Measurements from ENCODE around the gene RNPEPL1. TPM values are rescaled to one million over a fixed set of nuclear protein-coding genes. Genes with fewer than 3 reads are reported as not detected.

The RNPEPL1 gene, protein sequence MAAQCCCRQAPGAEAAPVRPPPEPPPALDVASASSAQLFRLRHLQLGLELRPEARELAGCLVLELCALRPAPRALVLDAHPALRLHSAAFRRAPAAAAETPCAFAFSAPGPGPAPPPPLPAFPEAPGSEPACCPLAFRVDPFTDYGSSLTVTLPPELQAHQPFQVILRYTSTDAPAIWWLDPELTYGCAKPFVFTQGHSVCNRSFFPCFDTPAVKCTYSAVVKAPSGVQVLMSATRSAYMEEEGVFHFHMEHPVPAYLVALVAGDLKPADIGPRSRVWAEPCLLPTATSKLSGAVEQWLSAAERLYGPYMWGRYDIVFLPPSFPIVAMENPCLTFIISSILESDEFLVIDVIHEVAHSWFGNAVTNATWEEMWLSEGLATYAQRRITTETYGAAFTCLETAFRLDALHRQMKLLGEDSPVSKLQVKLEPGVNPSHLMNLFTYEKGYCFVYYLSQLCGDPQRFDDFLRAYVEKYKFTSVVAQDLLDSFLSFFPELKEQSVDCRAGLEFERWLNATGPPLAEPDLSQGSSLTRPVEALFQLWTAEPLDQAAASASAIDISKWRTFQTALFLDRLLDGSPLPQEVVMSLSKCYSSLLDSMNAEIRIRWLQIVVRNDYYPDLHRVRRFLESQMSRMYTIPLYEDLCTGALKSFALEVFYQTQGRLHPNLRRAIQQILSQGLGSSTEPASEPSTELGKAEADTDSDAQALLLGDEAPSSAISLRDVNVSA
- 15.2 TPM for polyA plus RNA-seq (2013, experiment 1 of 2)
- polyA plus RNA-seq (2013, experiment 2 of 2), result 15.3 TPM

DNA sequence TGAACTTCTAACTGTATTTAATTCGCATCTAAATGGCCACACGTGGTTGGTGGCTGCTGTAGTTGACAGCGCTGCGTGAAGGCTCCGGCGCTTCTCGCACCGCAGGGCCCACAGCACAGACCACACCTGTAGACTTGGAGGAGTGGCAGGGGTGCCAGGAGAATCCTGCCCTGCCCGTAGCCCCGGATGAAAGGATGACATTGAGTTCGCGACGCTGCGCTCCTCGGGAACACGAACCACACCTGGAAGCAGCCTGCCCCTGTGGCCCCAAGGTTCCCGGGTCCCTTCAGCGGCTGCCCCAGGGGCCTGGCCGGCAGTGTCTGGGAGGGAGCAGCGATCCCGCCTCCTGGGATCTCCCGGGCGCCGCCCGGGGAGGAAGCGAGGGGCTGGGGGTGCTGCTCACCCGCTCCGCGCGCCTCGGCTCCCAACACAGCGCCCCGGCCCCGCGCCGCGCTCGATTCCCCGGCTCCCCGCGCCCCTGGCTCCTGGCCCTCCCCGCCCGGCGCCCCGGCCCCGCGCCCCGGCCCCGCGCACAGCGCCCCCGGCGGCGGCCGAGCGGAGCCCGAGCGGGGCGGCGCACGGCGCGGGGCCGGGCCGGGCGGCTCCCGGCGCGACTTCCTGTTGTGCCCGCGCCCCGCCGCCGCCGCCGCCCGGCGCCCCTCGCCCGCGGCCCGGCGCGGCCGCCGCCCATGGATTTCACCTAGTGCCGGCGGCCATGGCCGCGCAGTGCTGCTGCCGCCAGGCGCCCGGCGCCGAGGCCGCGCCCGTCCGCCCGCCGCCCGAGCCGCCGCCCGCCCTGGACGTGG, at the start of gene RNPEPL1:
RNPEPL1 (plus strand) TSS at position 613 of the 806 bp plus-strand sequence; CDS start at position 716, 103 bp downstream.
- DNase-seq (ENCODE audit: low spot score), result no peak
- H2AK5ac ChIP-seq (ENCODE audit: low read depth, low read length), result peak within 1 kb of the TSS; percentile 98

DNA sequence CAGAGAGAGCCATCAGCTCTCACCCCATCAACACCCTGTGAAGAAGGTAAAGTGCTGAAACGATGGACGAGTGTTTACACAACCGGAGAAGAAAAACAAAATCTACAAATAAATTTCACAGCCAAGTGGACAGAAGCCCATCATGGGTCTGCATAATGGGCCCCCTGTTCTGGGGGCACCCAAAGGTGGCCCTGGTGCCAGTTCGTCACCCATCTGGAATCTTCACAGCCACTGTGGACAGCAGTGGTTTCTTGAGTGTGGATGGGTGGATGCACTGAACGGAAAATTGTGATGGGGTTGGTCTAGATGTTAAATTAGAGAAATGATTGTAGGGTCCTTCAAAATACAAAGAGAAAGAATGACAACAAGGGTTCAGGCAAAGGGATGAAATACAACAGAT, 49.3 kb upstream of the RNPEPL1 start:
- no CpG with 5 or more reads among the region's 5 CpGs for WGBS, 2 donors (ENCODE audit: extremely low coverage in 2 of 2, insufficient read length in 2 of 2, insufficient replicate concordance in 1 of 2)

More for the DNA sequence above, at the start of gene RNPEPL1:
- Histone ChIP-seq H3K36me3 (replicated peaks in 1 of 2; ENCODE audit: control insufficient read depth in 2 of 2, insufficient read depth in 2 of 2, low read length in 2 of 2) (peaks cover 0 to 4% of the 10 kb centered on the region in 2 donors), H3K18ac (ENCODE audit: low read length) (peak within 1 kb of the TSS; percentile 91), H3K14ac (ENCODE audit: low read length) (peak within 1 kb of the TSS; percentile 71), H2BK12ac (ENCODE audit: low read length) (peak within 1 kb of the TSS; percentile 94), H3K27ac (replicated peaks; ENCODE audit: low read length) (no peak within 1 kb of the TSS), H3K9me3 (replicated peaks in 1 of 2; ENCODE audit: control insufficient read depth in 2 of 2, insufficient read depth in 1 of 2, low read depth in 1 of 2, low read length in 2 of 2) (peaks cover 0 to 4% of the 10 kb centered on the region in 2 donors), H2AFZ (ENCODE audit: low read length) (peak within 1 kb of the TSS; percentile 97), H3K4me2 (ENCODE audit: insufficient read depth, low read length, poor library complexity, severe bottlenecking) (peak within 1 kb of the TSS; percentile 94), H2BK5ac (ENCODE audit: low read length) (peak within 1 kb of the TSS; percentile 39), H2BK15ac (ENCODE audit: low read length) (peak within 1 kb of the TSS; percentile 97), H3K27me3 (ENCODE audit: control insufficient read depth in 3 of 3, insufficient read depth in 3 of 3, low read depth in 1 of 3, low read length in 3 of 3) (peaks cover 0 to 32% (median 16%) of the 10 kb centered on the region in 3 experiments), H3K9ac (ENCODE audit: low read depth, low read length, poor library complexity) (peak within 1 kb of the TSS; percentile 92), H4K8ac (ENCODE audit: low read depth, low read length) (peak within 1 kb of the TSS; percentile 43), H4K91ac (ENCODE audit: low read depth, low read length, poor library complexity) (peak within 1 kb of the TSS; percentile 5), H3K4ac (ENCODE audit: low read length) (peak within 1 kb of the TSS; percentile 53), H3K4me3 (ENCODE audit: low read length in 2 of 2) (peak within 1 kb of the TSS; percentile 57 to 90), H3K79me1 (ENCODE audit: low read depth, low read length) (peaks cover 2% of the 10 kb centered on the region), H3K4me1 (ENCODE audit: control insufficient read depth in 2 of 2, insufficient read depth in 1 of 2, low read depth in 1 of 2, low read length in 2 of 2) (peaks cover 25% of the 10 kb centered on the region in 2 donors), H2BK120ac (ENCODE audit: low read depth, low read length) (peak within 1 kb of the TSS; percentile 74), H3K23ac (ENCODE audit: low read depth, low read length, poor library complexity) (peak within 1 kb of the TSS; percentile 93)
- WGBS, 2 donors (ENCODE audit: extremely low coverage in 2 of 2, insufficient read length in 2 of 2, insufficient replicate concordance in 1 of 2), result no CpG with 5 or more reads among the region's 106 CpGs

DNA sequence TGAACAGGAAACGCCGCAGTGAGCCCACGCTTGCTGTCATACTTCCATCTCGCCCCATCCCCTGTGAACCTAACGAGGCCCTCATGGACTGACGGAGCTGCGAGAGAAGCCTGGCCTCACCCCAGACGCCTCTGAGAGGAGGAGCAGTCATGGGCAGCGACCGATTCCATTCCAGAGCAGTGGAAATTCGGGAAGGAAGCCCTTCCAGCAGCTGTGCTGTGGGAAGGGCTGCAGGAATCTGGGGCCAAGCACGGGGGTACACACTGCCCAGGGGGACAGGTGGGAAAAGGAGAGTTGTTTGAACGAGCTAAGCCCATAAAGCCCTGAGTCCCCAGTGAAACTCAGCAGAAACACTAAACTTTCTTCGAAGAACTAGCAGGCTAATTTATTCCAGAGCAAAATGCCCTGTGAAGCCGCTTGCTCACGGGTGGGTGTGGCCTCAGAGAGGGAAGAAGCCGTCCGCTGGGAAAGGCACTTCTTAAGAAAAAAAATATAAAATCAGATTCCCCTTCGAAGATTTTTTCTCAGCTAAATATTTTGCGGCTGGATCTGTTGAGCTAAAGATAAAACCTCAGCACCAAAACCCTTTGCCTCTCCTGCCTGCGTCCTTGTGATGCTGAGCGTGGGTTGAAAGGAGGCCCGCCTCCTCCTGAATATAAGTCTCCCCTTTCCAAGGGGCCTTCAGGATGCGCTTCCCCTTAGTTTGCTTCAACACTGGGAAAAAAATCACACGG, 48.7 kb upstream of the RNPEPL1 start:
- peaks cover 3 to 43% of the 10 kb centered on the region in 2 donors for H3K36me3 ChIP-seq (replicated peaks in 1 of 2; ENCODE audit: control insufficient read depth in 2 of 2, insufficient read depth in 2 of 2, low read length in 2 of 2)
- no peak overlapping the region for H3K9ac ChIP-seq (ENCODE audit: low read depth, low read length, poor library complexity)
- H3K18ac ChIP-seq (ENCODE audit: low read length), result no peak overlapping the region
- no CpG with 5 or more reads among the region's 25 CpGs for WGBS, 2 donors (ENCODE audit: extremely low coverage in 2 of 2, insufficient read length in 2 of 2, insufficient replicate concordance in 1 of 2)
- peak overlapping the region; percentile 58 for H3K4me2 ChIP-seq (ENCODE audit: insufficient read depth, low read length, poor library complexity, severe bottlenecking)
- H3K79me1 ChIP-seq (ENCODE audit: low read depth, low read length), result no peaks in the 10 kb centered on the region
- H2BK12ac ChIP-seq (ENCODE audit: low read length), result no peak overlapping the region
- no peak overlapping the region for H3K23ac ChIP-seq (ENCODE audit: low read depth, low read length, poor library complexity)
- H2BK15ac ChIP-seq (ENCODE audit: low read length), result no peak overlapping the region
- no peak overlapping the region for H3K14ac ChIP-seq (ENCODE audit: low read length)
- no peak overlapping the region for H2AFZ ChIP-seq (ENCODE audit: low read length)
- peak overlapping the region in 1 of 2 donors; percentile 70 for H3K4me3 ChIP-seq (ENCODE audit: low read length in 2 of 2)
- H2AK5ac ChIP-seq (ENCODE audit: low read depth, low read length), result no peak overlapping the region
- no peak overlapping the region for H2BK5ac ChIP-seq (ENCODE audit: low read length)
- peaks cover 0 to 18% (median 0%) of the 10 kb centered on the region in 3 experiments for H3K27me3 ChIP-seq (ENCODE audit: control insufficient read depth in 3 of 3, insufficient read depth in 3 of 3, low read depth in 1 of 3, low read length in 3 of 3)
- H3K4me1 ChIP-seq (ENCODE audit: control insufficient read depth in 2 of 2, insufficient read depth in 1 of 2, low read depth in 1 of 2, low read length in 2 of 2), result peaks cover 0 to 5% of the 10 kb centered on the region in 2 donors
- H3K4ac ChIP-seq (ENCODE audit: low read length), result no peak overlapping the region
- peaks cover 9 to 11% of the 10 kb centered on the region in 2 donors for H3K9me3 ChIP-seq (replicated peaks in 1 of 2; ENCODE audit: control insufficient read depth in 2 of 2, insufficient read depth in 1 of 2, low read depth in 1 of 2, low read length in 2 of 2)
- H4K91ac ChIP-seq (ENCODE audit: low read depth, low read length, poor library complexity), result no peak overlapping the region
- H2BK120ac ChIP-seq (ENCODE audit: low read depth, low read length), result no peak overlapping the region
- H4K8ac ChIP-seq (ENCODE audit: low read depth, low read length), result no peak overlapping the region
- H3K27ac ChIP-seq (replicated peaks; ENCODE audit: low read length), result no peak overlapping the region
- no peak for DNase-seq (ENCODE audit: low spot score)

More for the DNA sequence above, 49.3 kb upstream of the RNPEPL1 start:
- Histone ChIP-seq H3K9me3 (replicated peaks in 1 of 2; ENCODE audit: control insufficient read depth in 2 of 2, insufficient read depth in 1 of 2, low read depth in 1 of 2, low read length in 2 of 2) (peaks cover 5 to 8% of the 10 kb centered on the region in 2 donors), H2BK120ac (ENCODE audit: low read depth, low read length) (no peak overlapping the region), H3K4me3 (ENCODE audit: low read length in 2 of 2) (no peak overlapping the region), H3K14ac (ENCODE audit: low read length) (no peak overlapping the region), H3K4me1 (ENCODE audit: control insufficient read depth in 2 of 2, insufficient read depth in 1 of 2, low read depth in 1 of 2, low read length in 2 of 2) (peaks cover 0 to 5% of the 10 kb centered on the region in 2 donors), H2AFZ (ENCODE audit: low read length) (no peak overlapping the region), H3K23ac (ENCODE audit: low read depth, low read length, poor library complexity) (no peak overlapping the region), H4K91ac (ENCODE audit: low read depth, low read length, poor library complexity) (no peak overlapping the region), H2AK5ac (ENCODE audit: low read depth, low read length) (no peak overlapping the region), H3K79me1 (ENCODE audit: low read depth, low read length) (no peaks in the 10 kb centered on the region), H2BK12ac (ENCODE audit: low read length) (no peak overlapping the region), H3K27ac (replicated peaks; ENCODE audit: low read length) (no peak overlapping the region), H3K27me3 (ENCODE audit: control insufficient read depth in 3 of 3, insufficient read depth in 3 of 3, low read depth in 1 of 3, low read length in 3 of 3) (peaks cover 0 to 18% (median 0%) of the 10 kb centered on the region in 3 experiments), H3K4me2 (ENCODE audit: insufficient read depth, low read length, poor library complexity, severe bottlenecking) (no peak overlapping the region), H3K18ac (ENCODE audit: low read length) (no peak overlapping the region), H3K9ac (ENCODE audit: low read depth, low read length, poor library complexity) (no peak overlapping the region), H4K8ac (ENCODE audit: low read depth, low read length) (no peak overlapping the region), H2BK5ac (ENCODE audit: low read length) (no peak overlapping the region), H3K36me3 (replicated peaks in 1 of 2; ENCODE audit: control insufficient read depth in 2 of 2, insufficient read depth in 2 of 2, low read length in 2 of 2) (peaks cover 3 to 37% of the 10 kb centered on the region in 2 donors), H3K4ac (ENCODE audit: low read length) (no peak overlapping the region), H2BK15ac (ENCODE audit: low read length) (no peak overlapping the region)
- DNase-seq (ENCODE audit: low spot score), result no peak
